Measurements from ENCODE around the gene RASGRF1. TPM values are rescaled to one million over a fixed set of nuclear protein-coding genes. Genes with fewer than 3 reads are reported as not detected.

RASGRF1 gene
- total and polyA plus RNA-seq, 12 donors, result 0.11 to 6.9 (median 0.46) TPM

DNA sequence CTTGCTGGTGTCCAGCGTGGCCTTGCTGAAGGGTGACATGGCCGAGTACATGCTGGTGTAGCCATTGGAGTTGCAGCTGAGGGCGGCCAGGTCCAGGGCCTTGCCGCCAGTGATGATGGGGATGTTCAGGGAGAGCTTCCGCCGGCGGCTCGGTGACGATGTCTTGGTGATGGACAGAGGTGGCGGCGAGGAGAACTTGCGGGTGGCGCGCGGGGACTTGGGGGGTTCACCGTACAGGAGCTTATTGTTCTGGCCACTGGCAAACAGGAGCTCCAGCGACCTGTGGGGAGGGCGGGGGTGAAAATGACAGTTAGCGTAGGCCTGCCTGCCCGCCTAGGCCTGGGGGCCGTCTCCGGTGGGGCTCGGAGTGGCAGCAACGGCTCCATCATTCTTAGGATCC lies 86.7 kb downstream of the RASGRF1 start:
- no peaks in the 10 kb centered on the region for H3K9me3 ChIP-seq (replicated peaks in 1 of 3)
- peaks cover 0 to 5% of the 10 kb centered on the region in 2 donors for H3K4me1 ChIP-seq (replicated peaks in 1 of 2)
- 85 to 98% (median 92%) methylated on average over 18 to 24 of the region's 24 CpGs for WGBS, 4 donors
- TF ChIP-seq POLR2A (IDR thresholded peaks at IDR 0.05), result no peak
- TF ChIP-seq, protein P1, sequence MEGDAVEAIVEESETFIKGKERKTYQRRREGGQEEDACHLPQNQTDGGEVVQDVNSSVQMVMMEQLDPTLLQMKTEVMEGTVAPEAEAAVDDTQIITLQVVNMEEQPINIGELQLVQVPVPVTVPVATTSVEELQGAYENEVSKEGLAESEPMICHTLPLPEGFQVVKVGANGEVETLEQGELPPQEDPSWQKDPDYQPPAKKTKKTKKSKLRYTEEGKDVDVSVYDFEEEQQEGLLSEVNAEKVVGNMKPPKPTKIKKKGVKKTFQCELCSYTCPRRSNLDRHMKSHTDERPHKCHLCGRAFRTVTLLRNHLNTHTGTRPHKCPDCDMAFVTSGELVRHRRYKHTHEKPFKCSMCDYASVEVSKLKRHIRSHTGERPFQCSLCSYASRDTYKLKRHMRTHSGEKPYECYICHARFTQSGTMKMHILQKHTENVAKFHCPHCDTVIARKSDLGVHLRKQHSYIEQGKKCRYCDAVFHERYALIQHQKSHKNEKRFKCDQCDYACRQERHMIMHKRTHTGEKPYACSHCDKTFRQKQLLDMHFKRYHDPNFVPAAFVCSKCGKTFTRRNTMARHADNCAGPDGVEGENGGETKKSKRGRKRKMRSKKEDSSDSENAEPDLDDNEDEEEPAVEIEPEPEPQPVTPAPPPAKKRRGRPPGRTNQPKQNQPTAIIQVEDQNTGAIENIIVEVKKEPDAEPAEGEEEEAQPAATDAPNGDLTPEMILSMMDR (IDR thresholded peaks at IDR 0.05), result no peak
- DNase-seq, result no peak
- no peaks in the 10 kb centered on the region for H3K36me3 ChIP-seq (replicated peaks in 1 of 2)
- H3K27me3 ChIP-seq, result no peaks in the 10 kb centered on the region
- intact Hi-C loops (cut with DNase I), result no loop called here
- H3K27ac ChIP-seq, result no peak overlapping the region
- H3K4me3 ChIP-seq, result no peak overlapping the region

DNA sequence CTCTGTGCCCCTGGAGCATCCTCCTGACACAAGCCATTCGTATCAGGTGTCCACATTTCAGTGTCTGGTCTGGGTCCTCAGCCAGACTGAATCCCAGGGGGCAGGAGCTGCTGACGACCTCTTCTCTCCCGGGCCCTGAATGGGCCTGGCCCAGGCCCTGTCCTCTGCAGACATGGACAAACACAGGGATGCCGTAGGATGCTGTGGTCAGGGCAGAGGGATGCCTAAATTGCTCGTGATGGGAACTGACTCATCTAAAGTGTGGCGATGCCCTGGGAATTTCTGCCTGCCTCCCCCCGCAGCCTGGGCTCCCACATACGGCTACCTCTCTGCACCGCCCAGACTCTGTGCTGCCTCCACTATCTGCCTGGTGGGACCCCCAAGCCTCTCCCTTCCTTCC lies 87.3 kb downstream of the RASGRF1 start:
- Histone ChIP-seq H3K4me1 (replicated peaks in 1 of 2) (peaks cover 0 to 6% of the 10 kb centered on the region in 2 donors), H3K27ac (no peak overlapping the region), H3K27me3 (no peaks in the 10 kb centered on the region), H3K4me3 (no peak overlapping the region), H3K36me3 (replicated peaks in 1 of 2) (no peaks in the 10 kb centered on the region), H3K9me3 (replicated peaks in 1 of 3) (no peaks in the 10 kb centered on the region)
- DNase-seq, result no peak
- WGBS, 4 donors, result 87 to 95% (median 90%) methylated on average over 4 to 9 of the region's 9 CpGs
- no peak for TF ChIP-seq POLR2A (IDR thresholded peaks at IDR 0.05)
- TF ChIP-seq, protein P1 (IDR thresholded peaks at IDR 0.05), result no peak
- intact Hi-C loops (cut with DNase I), result no loop called here

DNA sequence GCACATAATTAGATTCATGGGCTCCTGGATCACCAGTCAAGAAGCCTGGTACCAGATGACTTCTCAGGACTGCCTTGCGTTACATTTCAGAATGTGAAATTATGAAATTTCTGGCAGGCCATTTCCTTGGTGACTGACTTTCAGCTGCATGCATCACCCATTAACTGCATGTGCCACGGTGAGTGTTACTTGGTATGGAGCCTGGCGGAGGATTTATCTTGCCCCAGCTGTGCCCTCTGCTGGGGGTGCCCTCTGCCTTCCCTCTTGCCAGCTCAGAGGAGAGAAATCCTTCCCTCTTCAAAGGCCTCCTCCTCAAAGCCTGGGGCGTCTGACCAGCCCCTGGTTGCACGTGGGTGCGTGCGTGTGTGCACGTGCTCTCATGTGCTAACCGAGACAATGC lies 88.0 kb downstream of the RASGRF1 start:
- no peak overlapping the region for H3K27ac ChIP-seq
- no peaks in the 10 kb centered on the region for H3K9me3 ChIP-seq (replicated peaks in 1 of 3)
- H3K4me3 ChIP-seq, result no peak overlapping the region
- intact Hi-C loops (cut with DNase I), result no loop called here
- no peak for DNase-seq
- H3K27me3 ChIP-seq, result no peaks in the 10 kb centered on the region
- TF ChIP-seq POLR2A (IDR thresholded peaks at IDR 0.05), result no peak
- TF ChIP-seq, protein P1 (IDR thresholded peaks at IDR 0.05), result no peak
- WGBS, 4 donors, result 33 to 91% (median 89%) methylated on average over 1 to 9 of the region's 9 CpGs
- H3K36me3 ChIP-seq (replicated peaks in 1 of 2), result no peaks in the 10 kb centered on the region
- H3K4me1 ChIP-seq (replicated peaks in 1 of 2), result peaks cover 0 to 13% of the 10 kb centered on the region in 2 donors

DNA sequence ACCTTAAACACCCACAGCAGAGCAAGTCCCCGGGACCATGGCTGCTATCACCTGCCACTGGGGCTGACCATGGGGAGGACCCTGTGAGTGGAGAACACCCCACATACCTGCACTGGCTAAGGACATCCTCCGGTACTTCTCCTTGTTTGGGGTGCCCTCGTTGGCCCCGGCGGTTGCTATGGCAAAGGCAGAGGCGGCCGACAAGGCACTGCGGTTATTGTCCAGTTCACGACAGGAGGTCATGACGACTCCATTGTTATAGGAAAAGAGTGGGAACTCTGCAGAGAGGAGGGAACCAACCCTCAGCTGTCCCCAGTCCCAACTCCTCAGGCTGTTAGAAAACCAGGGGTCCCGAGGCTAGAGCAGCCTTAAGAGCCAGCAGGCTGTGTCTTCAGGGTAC lies 90.9 kb downstream of the RASGRF1 start:
- Histone ChIP-seq H3K4me1 (replicated peaks in 1 of 2) (peaks cover 6 to 18% of the 10 kb centered on the region in 2 donors), H3K27me3 (no peaks in the 10 kb centered on the region), H3K36me3 (replicated peaks in 1 of 2) (no peaks in the 10 kb centered on the region), H3K4me3 (no peak overlapping the region), H3K27ac (no peak overlapping the region), H3K9me3 (replicated peaks in 1 of 3) (no peaks in the 10 kb centered on the region)
- intact Hi-C loops (cut with DNase I), result no loop called here
- 84 to 90% (median 87%) methylated on average over 6 to 11 of the region's 11 CpGs for WGBS, 4 donors
- TF ChIP-seq, protein P1 (IDR thresholded peaks at IDR 0.05), result no peak
- TF ChIP-seq POLR2A (IDR thresholded peaks at IDR 0.05), result no peak
- no peak for DNase-seq

All from adrenal gland (tissue), 12 donors.